HG02943 (cell line): ENCODE measurements around the gene ZNF607.

Experiments
- ATAC-seq: cut with Tn5 transposase; IDR thresholded peaks from one replicate; pipeline ENCODE4 v1.9.1; 2021; ENCODE audit warnings: mild to moderate bottlenecking, low read depth, moderate library complexity; ENCODE audit not compliant: unreplicated experiment

The ZNF607 gene

DNA sequence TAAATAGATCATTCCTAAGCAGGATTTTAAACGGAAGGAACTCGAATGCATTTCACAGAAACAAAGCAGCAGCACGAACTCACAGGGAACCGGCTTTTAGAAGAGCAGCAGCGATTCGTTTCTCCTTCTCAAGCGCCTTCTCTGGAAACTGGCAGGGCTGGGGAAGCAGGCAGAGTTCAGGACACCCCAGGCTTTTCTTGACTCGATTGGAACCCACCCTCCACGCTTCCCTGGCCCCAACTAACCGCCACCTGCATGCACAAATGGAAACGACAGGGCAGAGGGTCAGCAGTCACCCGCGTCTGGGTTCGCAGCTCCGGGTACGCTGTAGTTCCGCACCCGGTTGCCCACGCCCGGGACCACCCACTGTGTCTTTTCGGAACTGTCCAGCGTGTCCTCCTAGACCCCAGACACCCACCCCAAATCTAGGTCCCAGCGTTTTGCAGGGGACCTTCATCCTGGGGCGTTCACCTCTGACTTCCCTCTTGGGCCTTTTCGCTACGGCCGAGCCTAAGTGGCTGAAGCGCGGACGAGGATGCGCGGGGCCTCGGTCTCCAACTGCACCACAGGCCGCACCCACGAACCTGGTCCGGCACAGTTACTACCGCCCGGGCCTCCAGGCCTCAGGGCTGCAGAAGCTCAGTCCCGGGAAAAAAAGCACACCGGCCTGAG is 64.8 kb downstream of the ZNF607 start:
- ATAC-seq, result peak; percentile 38

DNA sequence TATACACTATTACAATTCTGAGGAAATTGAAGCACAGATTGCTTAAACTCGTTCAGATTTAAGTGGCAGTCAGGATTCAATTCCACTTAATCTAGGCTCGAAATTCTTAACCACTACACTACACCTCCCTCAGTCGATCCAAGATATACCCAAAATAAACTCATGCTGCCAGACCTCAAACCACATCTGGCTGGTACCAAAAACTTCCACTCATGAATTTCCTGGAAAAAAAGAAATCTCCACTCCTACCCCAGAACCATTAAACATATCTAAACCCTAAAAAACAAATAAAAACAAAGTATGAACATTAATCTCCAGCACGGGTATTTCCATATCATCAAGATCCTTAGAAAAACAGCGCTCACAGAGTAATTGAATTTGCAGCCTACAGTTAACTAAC is 65.4 kb downstream of the ZNF607 start:
- ATAC-seq, result no peak
